CD4-positive, alpha-beta T cell treated with Interleukin-17A for 1 hour (primary cell): ENCODE measurements around the gene AACS.
"Not testable (repeated sequence)": the region's sequence is repeated elsewhere in the genome, so short reads cannot be mapped to it uniquely, and the experiment has no call there.

ENCODE experiments used
- DNase-seq: peaks from one replicate; pipeline ENCODE4 v3.0.0-alpha.2; 2020

Gene AACS

DNA sequence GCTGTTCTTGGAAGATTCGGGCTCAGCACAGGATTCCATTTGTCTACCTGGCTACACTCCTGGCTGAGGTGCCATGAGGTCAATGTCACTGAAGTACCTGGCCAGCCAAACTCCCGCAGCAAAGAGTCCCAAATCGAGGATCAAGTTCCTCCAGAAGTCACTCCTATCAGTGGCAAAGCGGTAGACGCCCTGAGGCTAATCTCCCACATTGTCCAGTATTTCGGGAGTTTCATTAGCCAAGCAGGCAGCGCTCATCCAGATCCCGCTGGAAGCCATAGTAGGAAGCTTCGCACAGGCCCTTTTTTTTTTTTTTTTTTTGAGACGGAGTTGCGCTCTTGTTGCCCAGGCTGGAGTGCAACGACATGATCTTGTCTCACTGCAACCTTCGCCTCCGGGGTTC, 8.9 kb upstream of the AACS start:
- DNase-seq, result no peak

DNA sequence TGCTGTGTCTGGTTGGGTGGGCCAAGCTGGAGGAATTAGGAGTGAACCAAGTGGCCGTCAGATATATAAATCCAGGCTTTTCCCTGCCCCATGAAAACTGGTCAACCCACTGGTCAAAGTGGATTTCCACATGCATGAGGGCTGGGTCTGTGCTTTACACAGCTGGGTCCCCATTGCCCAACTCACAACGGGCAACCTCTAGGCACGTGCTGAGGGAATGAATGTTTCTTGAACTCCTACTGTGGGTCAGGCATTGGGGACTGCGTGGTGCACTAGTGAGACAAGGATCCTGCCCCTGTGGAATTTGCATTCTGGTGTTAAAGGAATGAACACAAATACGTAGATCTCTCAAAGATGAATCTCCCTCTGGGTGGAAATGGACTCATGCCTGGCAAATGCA, 7.5 kb upstream of the AACS start:
- DNase-seq, result no peak

DNA sequence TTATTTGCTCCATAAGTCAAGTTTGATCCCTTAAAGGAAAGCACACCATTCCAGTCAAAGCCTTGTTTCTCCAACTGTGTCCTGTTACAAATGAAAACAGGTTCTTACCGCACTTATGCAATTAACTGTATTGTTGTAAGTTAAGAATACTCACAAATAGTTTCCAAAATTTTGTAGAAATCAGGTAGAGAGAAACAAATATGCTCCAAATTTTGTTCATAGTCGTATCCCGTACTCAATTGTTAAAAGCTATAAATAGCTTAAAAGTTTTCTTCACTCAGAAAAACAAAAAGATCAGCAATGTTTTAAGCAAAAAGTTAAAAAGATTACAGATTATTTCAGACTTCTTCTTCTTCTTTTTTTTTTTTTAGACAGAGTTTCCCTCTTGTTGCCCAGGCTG, 4.0 kb upstream of the AACS start:
- no peak for DNase-seq

DNA sequence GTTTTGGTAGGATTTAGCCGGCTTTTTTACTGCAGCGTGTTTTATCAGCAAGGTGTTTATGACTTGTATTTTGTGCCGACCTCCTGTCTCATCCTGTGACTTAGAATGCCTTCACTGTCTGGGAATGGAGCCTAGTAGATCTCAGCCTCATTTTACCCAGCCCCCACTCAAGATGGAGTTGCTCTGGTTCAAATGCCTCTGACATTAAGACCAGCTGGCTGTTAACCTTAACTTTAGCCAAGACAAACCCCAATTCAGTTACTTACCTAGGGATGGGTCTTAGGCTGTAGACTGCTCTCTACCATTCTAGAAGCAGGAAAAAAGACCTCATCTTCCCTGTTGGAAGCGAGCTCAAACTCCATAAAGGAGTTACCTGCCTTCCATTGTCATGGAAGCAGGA, 1.7 kb upstream of the AACS start:
- not testable (repeated sequence) for DNase-seq

DNA sequence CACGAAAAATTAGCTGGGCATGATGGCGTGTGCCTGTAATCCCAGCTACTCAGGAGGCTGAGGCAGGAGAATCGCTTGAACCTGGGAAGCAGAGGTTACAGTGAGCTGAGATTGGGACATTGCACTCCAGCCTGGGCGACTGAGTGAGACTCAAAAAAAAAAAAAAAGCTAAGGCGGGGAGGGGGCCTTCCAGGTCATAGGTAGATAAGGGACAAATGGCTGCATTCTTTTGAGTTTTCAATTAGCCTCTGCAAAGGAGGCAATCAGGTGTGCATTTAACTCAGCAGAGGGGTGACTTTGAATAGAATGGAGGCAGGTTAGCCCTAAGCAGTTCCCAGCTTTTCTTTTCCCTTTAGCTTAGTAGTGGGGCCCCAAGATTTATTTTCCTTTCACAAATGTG, 743 bp upstream of the AACS start:
- DNase-seq, result no peak

DNA sequence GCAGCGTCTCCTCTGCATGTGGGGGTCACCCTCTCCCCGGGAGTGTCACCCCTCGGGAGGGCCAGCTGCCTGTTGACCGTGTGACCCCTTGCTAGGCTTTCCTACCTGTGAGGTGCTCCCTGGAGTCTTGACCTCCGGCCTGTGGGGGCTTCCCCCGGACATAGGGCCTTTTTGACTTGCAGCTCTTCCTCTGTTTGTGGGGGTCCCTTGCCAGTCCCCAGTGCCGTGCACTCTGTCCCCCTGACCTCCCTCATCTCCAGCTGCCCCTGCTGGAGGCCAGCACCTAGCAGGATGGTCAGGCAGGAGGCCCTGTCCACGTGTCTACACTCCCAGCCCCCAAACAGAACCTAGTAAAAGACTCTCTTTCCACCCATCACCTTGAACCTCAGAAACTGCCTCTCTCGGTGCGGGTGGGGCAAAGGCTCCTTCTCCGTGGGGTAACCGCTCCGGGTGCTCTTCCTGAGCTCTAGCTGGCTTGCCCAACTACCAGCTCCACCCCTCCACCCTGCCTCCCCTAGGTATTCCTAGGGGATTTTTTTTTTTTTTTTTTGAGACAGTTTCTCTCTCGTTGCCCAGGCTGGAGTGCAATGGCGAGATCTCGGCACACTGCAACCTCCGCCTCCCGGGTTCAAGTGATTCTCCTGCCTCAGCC, 810 bp downstream of the AACS start:
- DNase-seq, result no peak

DNA sequence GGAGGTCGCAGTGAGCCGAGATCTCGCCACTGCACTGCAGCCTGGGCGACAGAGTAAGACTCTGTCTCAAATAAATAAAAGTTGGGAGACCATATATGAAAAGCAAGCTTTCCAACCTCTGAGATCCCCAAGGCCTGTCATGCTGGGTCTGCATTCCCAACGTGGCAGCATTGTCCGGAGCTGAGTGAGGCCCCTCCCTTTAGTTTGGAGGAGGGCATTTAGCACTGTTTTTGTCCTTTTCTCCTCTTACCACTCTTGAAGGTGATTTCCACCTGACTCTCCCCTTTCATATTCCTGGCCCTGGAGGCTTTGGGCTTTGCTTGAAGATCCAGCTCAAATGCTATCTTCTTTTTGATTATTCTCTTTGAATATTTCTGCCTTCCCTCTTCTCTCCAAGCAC, 3.2 kb downstream of the AACS start:
- no peak for DNase-seq

DNA sequence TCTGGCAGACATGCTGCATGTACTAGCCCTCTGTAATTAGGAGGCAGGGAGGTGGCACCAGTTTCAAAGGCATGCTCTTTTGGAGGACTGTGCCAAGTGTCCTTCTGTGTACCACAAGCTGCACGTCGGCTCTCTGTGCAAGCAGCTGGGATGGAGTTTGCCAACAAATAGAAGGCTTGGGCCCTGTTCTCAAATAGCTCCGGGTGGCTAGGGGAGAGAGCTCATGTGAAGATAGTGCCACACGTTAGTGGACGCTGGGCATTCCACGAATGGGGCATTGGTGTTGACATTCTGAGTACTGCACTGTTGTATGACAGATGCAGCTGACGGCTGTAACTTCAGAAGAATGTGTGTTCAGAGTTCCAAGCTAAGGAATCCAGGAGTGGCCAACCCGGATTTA, 4.4 kb downstream of the AACS start:
- no peak for DNase-seq

DNA sequence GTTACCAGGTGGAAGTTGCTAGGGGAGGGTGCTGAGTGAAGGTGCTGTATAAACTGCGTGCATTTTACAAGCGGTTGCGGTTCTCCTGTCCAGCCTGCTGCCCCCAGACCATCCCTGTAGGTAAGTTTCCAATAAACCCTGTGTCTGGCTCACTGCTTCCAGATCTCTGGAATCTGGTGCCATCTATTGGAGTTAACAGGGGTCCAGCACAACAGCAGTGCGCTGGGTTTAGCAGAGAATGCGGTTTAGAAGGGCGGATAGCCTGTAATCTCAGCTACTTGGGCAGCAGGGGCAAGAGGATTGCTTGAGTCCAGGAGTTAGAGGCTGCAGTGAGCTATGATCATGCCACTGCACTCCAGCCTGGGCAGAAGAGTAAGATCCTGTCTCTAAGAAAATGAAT, 4.9 kb downstream of the AACS start:
- DNase-seq, result no peak

DNA sequence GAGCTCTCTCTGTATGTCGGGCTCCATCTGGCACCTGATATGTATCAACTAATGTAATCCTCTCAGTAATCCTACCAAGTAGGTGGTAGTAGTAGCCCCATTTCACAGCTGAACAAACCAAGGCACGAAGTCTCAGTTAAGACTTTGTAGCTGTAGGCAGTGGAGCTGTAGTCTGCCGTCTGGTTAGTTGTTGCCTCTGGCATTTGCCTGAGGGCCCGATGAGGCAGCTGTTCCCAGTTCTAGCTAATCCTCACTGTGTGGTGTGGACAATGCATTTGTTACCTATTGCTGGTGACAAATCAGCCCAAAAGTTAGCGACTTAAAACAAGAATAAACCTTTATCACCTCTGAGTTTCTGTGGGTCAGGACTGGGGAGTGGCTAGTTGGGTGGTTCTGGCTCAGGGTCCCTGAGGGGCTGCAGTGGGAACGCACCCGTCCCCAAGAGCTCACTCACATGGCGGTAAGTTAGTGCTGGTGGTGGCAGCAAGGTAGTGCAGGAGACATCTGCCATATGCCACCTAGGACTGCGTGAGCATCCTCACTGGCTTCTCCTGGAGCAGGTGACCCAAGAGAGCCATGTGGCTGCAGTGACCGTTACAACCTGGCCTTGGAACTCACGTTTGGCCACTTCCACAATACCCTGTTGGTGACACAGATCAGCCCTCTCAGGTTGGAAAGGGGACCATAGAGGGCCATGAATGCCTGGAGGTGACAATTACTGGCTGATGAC, 5.6 kb downstream of the AACS start:
- no peak for DNase-seq

DNA sequence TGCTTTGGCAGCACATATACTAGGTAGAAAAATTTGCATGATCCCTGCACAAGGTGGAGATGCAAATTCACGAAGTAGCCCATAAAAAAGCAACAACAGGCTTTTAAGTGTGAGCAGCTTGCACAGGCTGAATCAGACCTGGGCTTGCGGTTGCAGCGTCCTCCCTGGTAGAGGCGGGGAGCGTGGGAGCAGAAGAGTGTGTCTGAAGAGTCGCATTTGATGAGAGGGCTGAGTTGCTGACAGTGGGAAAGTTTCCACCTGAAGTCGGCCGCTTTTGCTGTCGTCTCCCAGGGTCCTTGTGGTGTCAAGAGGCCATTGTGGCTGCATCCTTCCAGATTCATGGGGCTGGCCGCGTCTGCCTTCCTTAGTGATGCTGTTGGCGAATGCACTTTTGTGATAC, 6.2 kb downstream of the AACS start:
- no peak for DNase-seq

DNA sequence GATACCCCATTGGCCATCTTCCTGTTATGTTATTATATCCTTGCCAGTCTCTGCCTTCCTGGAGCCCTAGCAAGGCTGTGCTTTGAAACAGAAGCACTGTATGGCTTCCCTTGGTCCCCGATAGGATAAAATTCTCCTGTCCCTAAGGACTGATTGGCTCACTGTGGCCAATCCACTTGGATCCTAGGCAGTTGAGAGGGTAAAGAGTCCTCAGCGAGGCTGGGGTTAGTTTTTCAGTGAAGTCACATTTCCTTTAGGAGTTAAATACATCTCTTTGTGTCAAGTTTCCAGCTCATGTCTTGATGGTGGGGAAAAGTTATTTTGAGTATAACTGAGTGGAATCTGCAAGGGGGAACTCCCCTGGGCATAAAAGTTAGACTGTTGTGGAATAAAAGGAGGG, 7.3 kb downstream of the AACS start:
- DNase-seq, result no peak

DNA sequence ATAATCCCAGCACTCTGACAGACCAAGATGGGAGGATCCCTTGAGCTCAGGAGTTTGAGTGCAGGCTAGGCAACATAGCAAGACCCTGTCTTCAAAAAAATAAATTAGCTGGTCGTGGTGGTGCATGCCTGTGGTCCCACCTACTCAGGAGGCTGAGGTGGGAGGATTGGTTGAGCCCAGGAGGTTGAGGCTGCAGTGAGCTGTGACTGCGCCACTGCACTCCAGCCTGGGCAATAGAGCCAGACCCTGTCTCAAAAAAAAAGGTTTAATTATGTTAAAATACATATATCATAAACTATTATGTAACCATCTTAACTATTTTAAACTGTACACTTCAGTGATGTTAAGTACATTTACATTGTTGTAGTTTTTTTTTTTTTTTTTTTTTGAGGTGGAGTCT, 9.1 kb downstream of the AACS start:
- DNase-seq, result not testable (repeated sequence)

DNA sequence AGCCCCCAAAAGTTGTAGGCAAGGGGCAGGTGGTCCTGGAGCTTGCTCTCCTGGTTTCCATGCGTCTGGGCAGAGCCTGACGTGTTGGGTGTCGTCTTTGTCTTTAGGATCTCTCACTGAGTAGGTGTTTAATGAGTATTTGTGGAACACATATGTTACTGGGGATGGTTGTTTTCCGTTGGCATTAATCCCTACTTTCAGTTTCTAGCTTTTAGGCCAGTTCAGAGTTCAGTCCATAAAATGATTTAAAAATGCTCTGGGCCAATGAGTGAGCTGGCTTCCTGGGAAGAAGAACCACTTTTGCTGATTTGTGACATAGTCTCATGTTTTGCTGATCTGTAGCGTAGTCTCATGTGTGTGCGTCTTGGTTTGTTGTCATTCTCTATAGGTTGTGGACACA, 10.9 kb downstream of the AACS start:
- no peak for DNase-seq

DNA sequence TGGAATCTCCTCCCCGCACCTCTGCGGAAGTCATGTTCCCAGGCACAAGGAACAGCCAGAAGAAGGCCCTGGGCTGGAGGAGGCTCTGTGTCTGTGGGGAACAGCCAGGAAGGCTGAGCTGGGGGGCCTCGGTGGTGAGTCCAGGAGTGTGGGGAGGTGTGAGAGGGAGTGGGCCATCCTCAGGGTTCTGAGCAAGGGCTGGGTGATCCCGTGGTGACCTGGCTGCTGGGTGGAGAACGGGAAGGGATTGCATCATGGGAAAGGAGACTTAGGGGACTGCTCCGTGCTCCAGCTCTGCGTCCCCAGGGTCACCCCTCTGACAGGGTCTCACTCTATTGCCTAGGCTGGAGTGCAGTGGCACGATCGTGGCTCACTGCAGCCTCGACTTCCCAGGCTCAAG, 13.8 kb downstream of the AACS start:
- no peak for DNase-seq

DNA sequence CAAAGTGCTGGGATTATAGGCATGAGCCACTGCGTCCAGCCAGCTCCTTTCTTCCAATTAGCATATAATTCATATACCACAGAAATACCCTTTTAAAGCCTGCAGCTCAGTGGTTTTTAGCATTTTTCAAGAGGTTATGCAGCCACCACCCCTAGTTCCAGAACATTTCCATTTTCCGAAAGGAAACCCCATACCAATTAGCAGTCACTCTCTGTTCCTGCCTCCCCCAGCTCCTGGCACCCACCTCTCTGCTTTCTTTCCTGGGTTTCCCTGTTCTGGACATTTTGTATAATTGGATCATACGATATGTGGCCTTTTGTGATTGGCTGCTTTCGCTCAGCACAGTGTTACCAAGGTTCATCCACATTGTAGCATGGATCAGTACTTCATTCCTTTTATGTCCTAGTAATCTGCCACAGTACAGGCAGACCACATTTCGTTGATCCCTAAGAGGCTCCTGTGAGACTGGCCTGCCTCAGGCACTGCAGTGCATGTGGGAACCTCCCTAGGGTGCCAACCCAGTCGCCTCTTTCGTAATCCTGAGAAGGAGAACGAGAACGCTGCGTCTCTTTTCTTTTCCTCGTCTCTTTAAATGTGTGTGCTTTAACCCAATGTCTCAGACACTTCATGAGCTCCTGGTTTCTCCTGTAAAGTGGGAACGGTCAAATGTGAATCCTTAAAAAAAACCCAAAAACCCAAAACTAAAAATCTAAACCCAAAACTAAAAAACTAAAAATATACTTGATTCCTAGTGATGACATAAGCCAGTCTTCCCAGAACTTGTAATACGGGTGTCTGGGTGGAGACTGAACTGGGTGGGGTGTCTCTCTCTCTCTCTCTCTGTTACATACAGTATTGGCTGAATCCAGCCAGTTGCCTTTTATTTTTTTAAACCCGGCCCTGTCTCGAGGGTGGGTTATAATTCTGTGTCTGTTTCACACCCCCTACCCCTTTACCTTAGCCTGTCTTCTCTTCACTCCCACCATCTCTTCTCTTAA, 14.7 kb downstream of the AACS start:
- DNase-seq, result no peak

DNA sequence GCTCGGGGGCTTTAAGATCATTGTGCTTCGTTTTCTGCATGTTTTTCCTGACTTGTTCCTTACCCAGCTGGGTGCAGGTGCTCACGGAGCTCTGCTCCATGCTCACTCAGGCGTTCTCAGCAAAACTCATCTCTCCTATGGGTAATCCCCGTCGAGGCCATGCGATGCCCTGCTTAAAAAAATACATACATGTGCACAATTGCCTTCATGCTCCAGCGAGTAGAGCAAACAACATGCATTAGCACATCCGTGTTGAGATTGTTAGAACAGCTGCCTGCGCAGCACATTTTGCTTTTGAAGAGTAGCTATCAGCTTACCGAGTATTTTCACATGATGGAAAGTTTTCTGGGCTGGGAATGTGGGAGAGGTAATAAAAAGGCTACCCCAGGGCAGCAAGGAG, 16.2 kb downstream of the AACS start:
- DNase-seq, result no peak

DNA sequence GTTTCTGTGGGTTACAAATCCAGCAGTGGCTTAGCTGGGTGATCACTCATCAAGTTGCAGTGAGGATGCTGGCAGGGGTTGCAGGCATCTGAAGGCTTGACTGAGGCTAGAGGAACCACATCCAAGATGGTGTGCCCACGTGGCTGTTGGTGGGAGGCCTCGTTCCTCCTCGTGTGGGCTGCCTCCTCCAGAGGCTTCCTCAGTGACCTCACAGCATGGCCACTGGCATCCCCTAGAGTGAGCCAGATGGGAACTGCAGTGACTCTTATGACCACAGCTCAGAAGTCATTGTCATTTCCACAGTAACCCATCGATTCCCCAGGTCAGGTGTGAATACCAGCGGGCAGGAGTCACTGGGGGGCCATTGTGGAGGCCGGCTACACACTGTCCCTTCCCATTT, 17.8 kb downstream of the AACS start:
- no peak for DNase-seq

DNA sequence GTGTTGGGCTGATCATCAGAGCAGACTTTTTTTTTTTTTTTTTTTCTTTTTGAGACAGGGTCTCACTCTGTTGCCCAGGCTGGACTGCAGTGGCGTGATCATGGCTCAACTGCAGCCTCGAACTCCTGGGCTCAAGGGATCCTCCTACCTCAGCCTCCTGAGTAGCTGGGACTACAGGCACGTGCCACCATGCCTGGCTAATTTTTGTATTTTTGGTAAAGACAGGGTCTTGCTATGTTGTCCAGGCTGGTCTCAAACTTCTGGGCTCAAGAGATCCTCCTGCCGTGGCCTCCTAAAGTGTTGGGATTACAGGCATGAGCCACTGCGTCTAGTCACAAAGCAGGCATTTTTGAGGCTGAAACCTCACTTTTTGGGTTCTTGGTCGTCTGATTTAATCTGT, 23.0 kb downstream of the AACS start:
- not testable (repeated sequence) for DNase-seq

DNA sequence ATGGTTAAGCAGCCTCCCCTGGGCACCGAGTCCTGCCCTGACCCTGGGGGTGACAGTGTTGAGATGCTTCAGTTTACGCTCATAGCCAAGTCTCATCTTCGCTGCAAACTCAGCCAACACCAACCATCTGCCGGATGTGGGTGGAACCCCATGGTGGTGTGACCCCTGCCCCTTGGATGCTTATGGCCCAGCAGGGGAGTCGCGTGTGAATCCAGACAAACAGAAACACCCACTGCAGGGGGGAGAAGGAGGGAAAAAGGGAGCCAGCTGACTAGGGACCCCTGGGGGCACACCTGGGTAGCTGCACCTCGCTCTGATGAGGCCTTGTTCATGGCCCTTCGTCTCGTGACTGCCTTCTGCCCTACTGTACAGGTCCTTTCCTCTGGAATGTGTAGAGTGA, 23.8 kb downstream of the AACS start:
- DNase-seq, result no peak

DNA sequence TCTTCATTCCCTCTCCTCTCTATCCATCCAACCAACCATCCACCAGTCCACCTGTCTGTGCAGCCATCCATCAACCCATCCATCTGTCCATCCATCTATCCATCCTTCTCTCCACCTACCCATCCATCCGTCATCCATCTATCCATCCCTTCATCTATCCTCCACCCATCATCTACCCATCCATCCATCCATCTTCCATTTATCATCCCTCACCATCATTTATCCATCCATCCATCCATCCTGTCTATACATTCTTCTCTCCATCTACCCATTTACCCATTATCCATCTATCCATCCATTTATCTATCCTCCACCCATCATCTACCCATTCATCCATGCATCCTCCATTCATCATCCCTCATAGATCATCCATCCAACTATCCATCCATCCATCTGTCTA, 24.4 kb downstream of the AACS start:
- no peak for DNase-seq

DNA sequence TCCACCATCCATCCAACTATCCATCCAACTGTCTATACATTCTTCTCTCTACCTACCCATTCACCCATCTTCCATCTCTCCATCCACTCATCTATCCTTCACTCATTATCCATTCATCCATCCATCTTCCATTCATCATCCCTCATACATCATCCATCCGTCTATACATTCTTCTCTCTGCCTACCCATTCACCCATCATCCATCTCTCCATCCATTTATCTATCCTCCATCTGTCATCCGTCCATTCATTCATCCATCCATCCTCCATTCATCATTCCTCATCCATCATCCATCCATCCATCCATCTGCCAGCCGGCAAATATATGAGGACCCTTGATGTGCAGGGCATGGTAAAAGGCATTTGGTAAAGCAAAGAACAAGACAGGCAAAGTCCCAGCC, 25.2 kb downstream of the AACS start:
- DNase-seq, result no peak

DNA sequence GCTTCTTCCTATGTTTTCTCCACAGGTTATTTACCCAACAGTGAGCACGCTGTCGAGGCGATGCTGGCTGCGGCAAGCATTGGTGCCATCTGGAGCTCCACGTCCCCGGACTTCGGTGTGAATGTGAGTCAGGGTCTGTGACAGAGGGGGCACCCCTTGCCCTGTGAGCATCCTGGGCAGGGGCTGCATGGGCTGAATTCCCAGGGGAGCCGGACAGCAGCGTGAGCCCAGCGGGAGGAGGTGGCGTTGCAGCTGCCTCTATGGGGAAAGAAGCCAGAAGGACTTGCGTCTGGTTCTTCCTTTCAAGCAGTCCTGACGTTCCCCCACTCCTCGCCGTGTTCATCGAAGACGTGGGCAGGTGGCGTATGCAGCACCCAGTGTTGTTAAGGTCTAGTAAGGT, 26.2 kb downstream of the AACS start:
- DNase-seq, result no peak
